SKM-1 treated with dmso at 0.1 percent for 144 hours (cell line): Measurements from ENCODE around the gene PLPP1.
"Not testable (repeated sequence)": the region's sequence is repeated elsewhere in the genome, so short reads cannot be mapped to it uniquely, and the experiment has no call there.

ENCODE experiments used
- DNase-seq: peaks from one replicate; lab custom pipeline; 2025; ENCODE audit not compliant: unreplicated experiment; lab: John Stamatoyannopoulos, UW

The PLPP1 gene

DNA sequence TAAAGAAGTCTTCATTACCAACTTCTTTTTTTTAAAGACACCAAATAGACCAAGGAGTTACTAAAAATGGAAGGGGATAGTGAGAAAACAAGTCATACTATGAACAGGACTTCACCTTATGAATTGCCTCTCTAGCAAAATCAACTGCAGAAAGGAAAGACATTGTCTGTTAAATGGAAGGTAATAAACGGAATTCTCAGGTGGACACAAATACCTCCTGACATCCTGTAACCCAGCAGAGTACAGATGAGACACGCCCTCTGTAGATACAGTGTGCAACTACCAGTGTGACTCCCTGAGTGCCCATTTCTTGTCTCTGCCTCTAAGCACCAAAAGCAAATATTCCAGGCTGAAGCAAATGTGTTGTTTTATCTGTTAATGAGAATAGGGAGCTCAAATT is 12.2 kb upstream of the PLPP1 start:
- DNase-seq: no peak

- DNase-seq: no peak
Measured at GRCh38 chr5:55544341-55544740, 9.6 kb upstream of the PLPP1 start.

DNA sequence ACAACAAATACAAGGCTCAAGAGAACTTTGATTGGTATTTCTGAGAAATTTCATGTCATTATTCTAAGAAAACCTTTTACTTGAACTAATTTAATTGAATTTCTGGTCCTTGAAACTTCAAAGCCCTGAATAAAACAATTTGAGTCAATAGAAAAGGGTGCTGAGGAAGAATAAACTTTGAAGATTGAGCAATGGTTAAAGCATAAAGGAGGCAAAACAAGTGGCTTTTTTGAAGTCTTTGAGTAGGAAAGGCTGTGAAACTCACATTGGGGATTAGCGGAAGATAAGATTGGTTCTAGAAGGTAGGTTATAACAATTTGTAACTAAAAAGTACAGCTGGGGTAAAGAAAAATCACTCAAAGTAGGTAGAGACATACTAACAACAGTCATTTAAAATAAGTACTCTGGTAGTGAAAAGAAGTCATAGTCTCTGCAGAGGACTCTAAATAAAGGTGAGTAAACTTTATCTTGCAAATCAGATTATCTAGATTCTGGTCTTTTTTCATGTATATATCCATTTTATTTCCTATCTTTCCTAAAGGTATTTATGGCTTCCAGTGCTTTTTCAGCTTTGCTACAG is 6.4 kb upstream of the PLPP1 start:
- DNase-seq: no peak

GRCh38 chr5:55540525-55540924 is 5.8 kb upstream of the PLPP1 start:
- DNase-seq: no peak

DNA sequence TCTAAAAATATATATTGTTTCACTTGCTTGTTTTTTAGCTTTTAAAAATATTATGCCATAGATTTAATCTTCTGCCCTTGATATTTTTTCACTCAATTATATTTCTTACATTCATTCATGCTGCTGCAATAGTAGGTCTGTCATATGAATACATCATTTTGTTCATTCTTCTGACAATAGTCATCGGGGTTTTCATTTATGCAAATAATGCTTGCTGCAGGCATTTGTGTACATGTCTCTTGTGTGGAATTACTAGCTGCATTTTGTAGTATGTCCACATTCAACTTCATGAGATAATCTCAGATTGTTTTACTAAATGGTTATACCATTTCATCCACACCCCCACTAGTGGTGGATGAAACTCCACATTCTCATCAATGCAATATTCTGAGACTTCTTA is 5.3 kb upstream of the PLPP1 start:
- no peak for DNase-seq

GRCh38 chr5:55538661-55539060 is 3.9 kb upstream of the PLPP1 start:
- DNase-seq: no peak

- not testable (repeated sequence) for DNase-seq
Measured at GRCh38 chr5:55537315-55537714, 2.6 kb upstream of the PLPP1 start.

DNA sequence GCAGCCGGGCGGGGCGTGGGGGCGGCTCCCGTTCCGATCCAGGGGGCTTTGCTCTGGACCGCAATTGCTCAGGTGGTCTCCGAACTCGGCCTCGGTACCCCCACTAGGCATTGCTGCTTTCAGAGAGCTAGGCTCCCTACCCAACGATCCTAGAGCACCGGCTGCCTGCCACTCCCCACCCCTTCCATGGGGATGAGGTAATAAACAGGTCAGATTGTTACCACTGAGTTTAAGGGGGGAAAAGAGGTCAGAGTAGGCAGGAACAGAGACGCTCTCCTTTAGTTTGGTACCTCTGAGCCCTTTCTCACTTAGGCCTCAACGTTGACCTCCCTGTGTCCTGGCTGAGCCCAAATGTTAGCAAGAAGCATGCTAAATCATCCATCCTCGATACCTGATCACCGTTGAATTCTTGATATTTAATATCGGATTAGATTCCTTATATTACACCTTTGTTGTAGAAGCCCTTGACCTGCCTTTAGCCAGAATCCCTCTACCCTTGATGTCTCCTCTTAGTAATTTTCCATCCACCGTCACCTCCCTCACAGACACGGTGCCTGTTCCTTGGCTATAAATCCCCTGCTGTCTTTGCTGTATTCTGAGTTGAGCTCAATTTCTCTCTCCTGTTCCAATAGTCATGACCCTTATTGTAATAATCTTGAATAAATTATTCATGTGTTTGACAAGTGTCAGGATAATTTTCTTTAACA is 588 bp upstream of the PLPP1 start:
- no peak for DNase-seq

DNA sequence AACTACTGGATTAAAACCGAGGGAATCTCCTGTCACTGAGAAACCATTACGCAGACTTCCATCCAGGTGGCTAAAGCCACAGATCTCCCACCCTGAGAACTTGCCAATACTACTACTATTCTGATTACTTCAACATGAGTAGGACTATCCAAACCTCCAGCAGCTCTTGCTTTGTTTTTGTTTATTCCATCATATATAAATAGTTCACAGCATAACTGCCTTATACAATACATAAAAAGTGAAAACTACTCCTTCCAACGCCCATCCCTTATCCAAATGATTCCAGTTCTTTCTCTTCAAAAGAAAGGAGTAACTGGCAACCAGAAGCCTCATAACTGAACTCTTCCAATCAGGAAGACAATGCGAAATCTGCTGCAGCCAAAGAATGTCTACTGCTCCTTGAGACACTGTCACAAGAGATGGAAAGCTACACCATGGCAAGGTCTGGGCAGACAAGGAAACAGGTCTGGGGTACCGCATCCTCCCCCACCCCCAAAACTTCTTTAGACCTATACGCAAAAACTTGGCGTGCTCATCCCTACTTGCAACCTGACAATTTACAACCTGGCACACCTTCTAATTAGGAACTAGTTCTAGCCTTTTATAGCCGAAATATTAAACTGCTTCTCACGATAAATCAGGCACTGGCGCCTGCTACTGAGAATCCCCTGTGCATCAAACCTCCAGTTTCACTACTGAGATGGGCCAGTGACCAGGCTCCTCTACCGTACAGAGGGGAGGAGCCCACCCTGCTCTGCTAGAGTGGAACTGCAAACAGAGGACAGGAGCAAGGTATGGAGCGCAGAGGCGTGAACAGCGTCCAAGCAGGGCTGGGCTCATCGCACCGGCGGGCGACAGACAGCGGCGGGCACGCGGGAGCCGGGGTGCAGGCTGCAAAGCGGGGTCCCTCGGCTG is 986 bp downstream of the PLPP1 start:
- DNase-seq: no peak

GRCh38 chr5:55530669-55531068 is 4.1 kb downstream of the PLPP1 start:
- no peak for DNase-seq

DNA sequence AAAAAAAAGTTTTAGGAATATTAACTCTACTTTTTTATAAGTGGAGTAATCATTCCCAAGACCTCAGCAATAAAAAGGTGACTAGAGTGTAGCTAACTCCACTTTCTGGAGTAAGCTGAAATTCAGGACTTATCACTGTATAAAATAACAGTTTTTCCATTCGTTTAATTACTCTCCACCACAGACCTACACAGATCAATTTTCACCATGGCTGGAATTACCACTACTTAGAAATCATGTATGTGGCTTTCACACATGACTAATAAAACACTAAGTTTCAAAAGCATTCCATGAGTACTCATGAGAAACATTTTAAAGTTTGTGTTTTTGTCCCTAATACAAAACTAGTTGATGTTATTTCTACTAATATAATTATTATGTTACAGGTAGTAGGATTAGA is 9.9 kb downstream of the PLPP1 start:
- DNase-seq: no peak

GRCh38 chr5:55523293-55523692 is 11.5 kb downstream of the PLPP1 start:
- DNase-seq: no peak

GRCh38 chr5:55521881-55522280 is 12.9 kb downstream of the PLPP1 start:
- DNase-seq: no peak

DNA sequence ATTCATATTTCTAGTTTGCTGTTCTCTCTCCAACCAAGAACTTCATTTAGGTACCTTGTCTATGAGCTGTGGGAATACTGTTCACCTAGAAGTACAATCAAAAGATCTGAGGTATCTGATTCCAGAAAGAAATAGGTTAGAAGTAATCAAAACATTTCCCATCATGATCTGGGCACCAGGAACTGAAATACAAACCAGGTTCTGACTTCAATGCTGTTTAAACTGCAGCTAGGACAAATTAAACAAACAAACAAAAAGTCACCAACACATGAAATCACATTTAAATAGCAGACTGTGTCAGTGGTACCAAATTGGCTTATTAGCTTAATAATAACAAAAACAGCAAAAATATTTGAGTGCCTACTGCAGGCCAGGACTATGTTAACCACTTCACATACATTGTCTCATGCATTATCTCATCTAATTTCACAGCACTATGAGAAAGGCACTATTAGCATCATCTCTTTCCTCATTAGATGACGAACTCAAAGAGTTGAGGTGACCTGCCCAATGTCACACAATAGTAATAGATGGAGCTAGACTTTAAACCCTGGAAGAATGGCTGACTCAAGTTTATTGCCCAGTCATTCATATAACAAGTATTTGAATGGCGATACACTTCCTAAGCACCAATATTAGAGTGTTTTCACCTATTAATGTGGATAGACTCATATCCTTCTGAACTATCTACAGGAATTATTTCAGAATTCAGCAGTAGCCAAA is 14.5 kb downstream of the PLPP1 start:
- DNase-seq: no peak

DNA sequence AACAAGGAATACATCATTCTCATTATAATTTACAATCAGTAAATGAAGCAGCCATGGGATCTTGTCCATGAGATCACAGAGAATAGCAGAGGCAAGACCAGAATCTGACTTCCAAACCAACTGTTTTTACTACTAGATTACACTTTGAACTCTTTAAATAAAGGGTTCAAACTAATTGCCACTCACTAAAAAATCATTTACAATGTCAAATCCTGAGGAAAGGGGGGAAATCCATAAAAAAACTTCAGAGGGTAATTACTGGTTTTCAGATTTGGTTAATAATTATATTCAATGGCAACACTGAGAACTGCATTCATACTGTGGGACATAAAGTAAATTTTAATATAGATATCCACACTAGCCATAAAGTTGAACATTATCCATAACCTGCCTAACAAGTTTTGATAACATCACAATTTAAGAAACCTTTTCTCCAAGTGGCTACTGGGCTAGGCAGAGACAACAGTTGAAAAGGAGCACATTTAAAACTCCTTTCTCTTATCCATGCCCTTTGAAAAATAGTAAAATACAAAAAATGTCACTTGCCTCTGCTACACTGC is 15.9 kb downstream of the PLPP1 start:
- DNase-seq: no peak

- no peak for DNase-seq
Measured at GRCh38 chr5:55517804-55518203, 17.0 kb downstream of the PLPP1 start.

- DNase-seq: no peak
Measured at GRCh38 chr5:55511010-55511409, 23.8 kb downstream of the PLPP1 start.

DNA sequence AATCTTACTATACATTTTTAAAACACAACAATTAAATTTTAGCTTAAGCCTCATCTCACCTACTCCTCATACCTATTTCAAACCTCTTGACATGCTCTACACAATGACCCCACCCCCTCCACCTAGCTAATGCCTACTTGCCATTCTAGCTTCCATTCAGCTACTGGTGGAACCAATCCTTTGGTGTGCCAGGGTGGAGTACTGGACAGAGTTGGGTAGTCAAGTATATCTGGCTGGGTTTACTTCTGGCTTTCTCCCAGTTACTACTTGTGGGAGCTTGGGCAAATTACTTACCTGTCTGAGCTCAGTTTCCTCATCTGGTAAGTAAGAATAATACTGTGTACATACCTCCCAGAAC is 24.3 kb downstream of the PLPP1 start:
- no peak for DNase-seq

GRCh38 chr5:55509796-55510522 is 24.8 kb downstream of the PLPP1 start:
- no peak for DNase-seq

DNA sequence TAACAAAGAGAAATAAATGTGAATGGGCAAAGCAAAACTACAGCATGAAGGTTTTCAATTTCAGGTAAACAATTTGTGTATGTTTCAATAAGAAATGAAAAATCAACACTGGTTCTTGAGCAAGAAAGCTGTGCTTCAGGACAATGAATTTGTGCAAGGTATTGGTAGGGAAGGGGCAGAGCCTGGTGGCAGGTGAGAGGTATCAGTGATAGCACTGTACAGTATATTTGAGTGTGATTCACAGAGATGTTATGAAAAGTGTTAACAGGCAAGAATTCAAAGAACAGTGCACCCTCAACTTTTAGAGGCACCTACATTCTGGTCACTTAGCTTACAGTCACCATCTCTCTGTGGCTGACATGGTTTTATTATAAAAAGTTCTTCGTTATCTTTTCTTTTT is 25.7 kb downstream of the PLPP1 start:
- no peak for DNase-seq

DNA sequence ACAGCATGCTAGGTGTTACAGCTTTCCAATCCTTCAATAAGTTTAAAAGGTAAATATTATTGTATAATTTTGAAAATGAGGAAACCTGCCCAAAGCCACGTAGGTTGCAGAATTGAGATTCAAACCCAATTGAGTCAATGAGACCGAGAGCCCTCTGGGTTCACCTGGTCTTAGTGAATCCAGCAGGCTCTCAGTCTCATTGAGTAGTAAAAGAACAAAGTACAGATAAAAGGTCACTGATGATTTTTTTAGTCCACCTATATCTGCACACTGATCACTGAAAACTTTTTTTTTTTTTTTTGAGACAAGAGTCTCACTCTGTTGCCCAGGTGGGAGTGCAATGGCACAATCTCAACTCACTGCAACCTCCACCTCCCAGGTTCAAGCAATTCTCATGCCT is 27.2 kb downstream of the PLPP1 start:
- no peak for DNase-seq
